Pancreas (tissue), 10 donors: Measurements from ENCODE around the gene GJB6. TPM values are rescaled to one million over a fixed set of nuclear protein-coding genes. Genes with fewer than 3 reads are reported as not detected.

Experiments used
- ATAC-seq, 4 donors: fragments of 200-7000 bp; cut with Tn5 transposase; one replicate each; pipeline versions ENCODE4 v1.8.0 to v1.9.1; 2020; ENCODE audit warnings: mild to moderate bottlenecking in 4 of 4, moderate library complexity in 4 of 4
- DNase-seq, 6 donors: peaks; one replicate each; pipeline ENCODE4 v3.0.0-alpha.2; 2020
- FAIRE-seq: peaks from 2 replicates; lab custom pipeline; 2012; peaks lifted over from hg19 to GRCh38; lab: Jason Lieb, UNC
- H3K27ac ChIP-seq, 4 donors: fragments of 200-600 bp; sonication (generic); 1 replicate in 3 of 4; 2 replicates in 1 of 4; pipeline versions ENCODE4 v1.5.0 to v1.8.0; 2020
- H3K27me3 ChIP-seq, 4 donors: fragments of 200-600 bp; one replicate each; pipeline ENCODE4 v1.8.0; 2021
- H3K36me3 ChIP-seq, 3 donors: fragments of 200-600 bp; sonication (generic) in 1 of 3; one replicate each; pipeline versions ENCODE4 v1.5.0 to v1.8.0; 2020 to 2021
- H3K4me1 ChIP-seq, 3 donors: fragments of 200-600 bp; one replicate each; pipeline ENCODE4 v1.8.0; 2021
- H3K4me3 ChIP-seq, 4 donors: fragments of 200-600 bp; sonication (generic) in 2 of 4; one replicate each; pipeline versions ENCODE4 v1.5.0 to v1.8.0; 2020 to 2021
- H3K9me3 ChIP-seq, 4 donors: fragments of 200-600 bp; one replicate each; pipeline ENCODE4 v1.8.0; 2021
- CTCF ChIP-seq, 4 donors: fragments of 200-600 bp; sonication (generic) in 3 of 4; IDR thresholded peaks; one replicate each; pipeline versions ENCODE4 v1.5.0 to v1.8.0; 2021; ENCODE audit warnings: antibody characterized with exemption in 4 of 4
- WGBS, 2 donors: extraction: QIAGEN DNeasy Blood & Tissue Kit; methylation state at CpG; one replicate each; pipeline ENCODE4 v1.1.7; 2013; 5-methylcytosine and 5-hydroxymethylcytosine counted together
- intact Hi-C, 3 donors: fragments of 100-400 bp; cut with DNase I; formaldehyde crosslinking; loops; one replicate each; pipeline versions ENCODE4 v1.11.1 to v1.14.2; 2022
- polyA plus RNA-seq, 2 donors: library from polyadenylated mRNA; stranded (reverse); fragments of 200-250 nt; gene quantifications; one replicate each; pipeline ENCODE4 v1.2.3, GENCODE V29; 2013
- total RNA-seq, 6 donors: library from RNA; stranded (reverse); fragmentation: NEBNext Ultra II Directional in 4 of 6; extraction: Animal tissue kit (Norgen Biotek cat#: 25700) in 4 of 6; gene quantifications; one replicate each; pipeline versions ENCODE4 v1.2.1 to v1.2.4, GENCODE V29; 2021 to 2023
- donor health status: healthy with polysubstance abuse.
- donor health status: DM: no; HTN: no; CAD: no; lungs with moderate emphysema.
- donor health status: DM: no; HTN: no; CAD: no.
- donor health status: control.
- donor health status: control.
- donor health status: Bipolar disorder and iron deficiency.
- donor health status: DM: yes; HTN: yes; CAD: no.
- donor health status: DM: no; HTN: no; CAD: no.
- donor health status: DM: no; HTN: no; CAD: no.
- donor health status: DM: yes; HTN: yes; CAD: no.

GJB6 gene
- total and polyA plus RNA-seq, 8 donors: 0.08 to 0.09 TPM; not detected in 6

- no peaks in the 10 kb centered on the region for H3K9me3 ChIP-seq
- DNase-seq (no peak), FAIRE-seq (no peak), ATAC-seq (no peak)
- peaks cover 0 to 2% (median 0%) of the 10 kb centered on the region in 4 donors for H3K27me3 ChIP-seq
- H3K4me1 ChIP-seq: no peaks in the 10 kb centered on the region
- no peak overlapping the region for H3K4me3 ChIP-seq
- 64 to 71% methylated on average over 12 of the region's 12 CpGs for WGBS, 2 donors
- TF ChIP-seq CTCF (IDR thresholded peaks at IDR 0.05): no peak
- no peak overlapping the region for H3K27ac ChIP-seq
- H3K36me3 ChIP-seq: no peaks in the 10 kb centered on the region
- intact Hi-C loops: loop anchor here in 1 of 3 donors (10.0 kb wide), 1 partner anchor 739 kb away; no protein-coding TSS in a partner anchor
Observed at GRCh38 chr13:20185366-20186056, 46.6 kb downstream of the GJB6 start.

- DNase-seq (peak in 3 of 6 donors; percentile 22 to 52 (median 31)), FAIRE-seq (peak; percentile 37)
- H3K27me3 ChIP-seq: peaks cover 0 to 5% (median 4%) of the 10 kb centered on the region in 4 donors
Observed at GRCh38 chr13:20182231-20182846, 49.8 kb downstream of the GJB6 start.

GRCh38 chr13:20181188-20181587 is 50.9 kb downstream of the GJB6 start:
- no peak for FAIRE-seq
- Histone ChIP-seq H3K36me3 (no peaks in the 10 kb centered on the region), H3K4me1 (no peaks in the 10 kb centered on the region), H3K4me3 (no peak overlapping the region), H3K27ac (no peak overlapping the region), H3K9me3 (no peaks in the 10 kb centered on the region), H3K27me3 (peaks cover 0 to 7% (median 4%) of the 10 kb centered on the region in 4 donors)
- no peak for TF ChIP-seq CTCF (IDR thresholded peaks at IDR 0.05)
- intact Hi-C loops: loop anchor here in 1 of 3 donors (10.0 kb wide), 1 partner anchor 744 kb away; no protein-coding TSS in a partner anchor
- 78 to 81% methylated on average over 3 of the region's 3 CpGs for WGBS, 2 donors
- ATAC-seq: peak in 1 of 4 donors; percentile 28
- DNase-seq: no peak

More at GRCh38 chr13:20182231-20182846, 49.8 kb downstream of the GJB6 start:
- Histone ChIP-seq H3K27ac (no peak overlapping the region), H3K36me3 (no peaks in the 10 kb centered on the region), H3K9me3 (no peaks in the 10 kb centered on the region), H3K4me1 (no peaks in the 10 kb centered on the region), H3K4me3 (no peak overlapping the region)
- 14 to 17% methylated on average over 5 of the region's 5 CpGs for WGBS, 2 donors
- peak; percentile 88 to 99 (median 96) for ATAC-seq
- intact Hi-C loops: loop anchor here in 1 of 3 donors (10.0 kb wide), 1 partner anchor 742 kb away; no protein-coding TSS in a partner anchor
- TF ChIP-seq CTCF (IDR thresholded peaks at IDR 0.05): peak; percentile 57 to 78 (median 70)

- H3K36me3 ChIP-seq: no peaks in the 10 kb centered on the region
- no peak overlapping the region for H3K27ac ChIP-seq
- H3K27me3 ChIP-seq: peaks cover 0 to 7% (median 4%) of the 10 kb centered on the region in 4 donors
- no peak for ATAC-seq
- FAIRE-seq: no peak
- no peak for DNase-seq
- no peak overlapping the region for H3K4me3 ChIP-seq
- 63 to 67% methylated on average over 5 of the region's 5 CpGs for WGBS, 2 donors
- no peaks in the 10 kb centered on the region for H3K9me3 ChIP-seq
- no peak for TF ChIP-seq CTCF (IDR thresholded peaks at IDR 0.05)
- intact Hi-C loops: no loop called here
- no peaks in the 10 kb centered on the region for H3K4me1 ChIP-seq
Observed at GRCh38 chr13:20178156-20178555, 54.0 kb downstream of the GJB6 start.
